HL-60 (cell line): ENCODE data around the gene AEBP2.

Experiments used
- CTCF ChIP-seq: IDR thresholded peaks from one replicate; pipeline ENCODE4 v1.5.1; 2011; ENCODE audit warnings: low read length, control low read depth, inconsistent platforms; ENCODE audit not compliant: insufficient read depth
- GABPA ChIP-seq: IDR thresholded peaks from 2 replicates; pipeline ENCODE4 v1.6.1; 2012; ENCODE audit warnings: low read depth
- POLR2AphosphoS5 ChIP-seq: IDR thresholded peaks from 2 replicates; pipeline ENCODE4 v1.6.1; 2012; ENCODE audit warnings: low read depth
- SPI1 ChIP-seq: IDR thresholded peaks from 2 replicates; pipeline ENCODE4 v1.6.1; 2012; ENCODE audit warnings: low read depth, mild to moderate bottlenecking, borderline replicate concordance
- TF ChIP-seq, protein P1 (sequence below): IDR thresholded peaks from 2 replicates; pipeline ENCODE4 v1.6.1; 2012; ENCODE audit warnings: low read depth; ENCODE audit not compliant: insufficient replicate concordance

- no peak for TF ChIP-seq CTCF
- TF ChIP-seq, protein P1, sequence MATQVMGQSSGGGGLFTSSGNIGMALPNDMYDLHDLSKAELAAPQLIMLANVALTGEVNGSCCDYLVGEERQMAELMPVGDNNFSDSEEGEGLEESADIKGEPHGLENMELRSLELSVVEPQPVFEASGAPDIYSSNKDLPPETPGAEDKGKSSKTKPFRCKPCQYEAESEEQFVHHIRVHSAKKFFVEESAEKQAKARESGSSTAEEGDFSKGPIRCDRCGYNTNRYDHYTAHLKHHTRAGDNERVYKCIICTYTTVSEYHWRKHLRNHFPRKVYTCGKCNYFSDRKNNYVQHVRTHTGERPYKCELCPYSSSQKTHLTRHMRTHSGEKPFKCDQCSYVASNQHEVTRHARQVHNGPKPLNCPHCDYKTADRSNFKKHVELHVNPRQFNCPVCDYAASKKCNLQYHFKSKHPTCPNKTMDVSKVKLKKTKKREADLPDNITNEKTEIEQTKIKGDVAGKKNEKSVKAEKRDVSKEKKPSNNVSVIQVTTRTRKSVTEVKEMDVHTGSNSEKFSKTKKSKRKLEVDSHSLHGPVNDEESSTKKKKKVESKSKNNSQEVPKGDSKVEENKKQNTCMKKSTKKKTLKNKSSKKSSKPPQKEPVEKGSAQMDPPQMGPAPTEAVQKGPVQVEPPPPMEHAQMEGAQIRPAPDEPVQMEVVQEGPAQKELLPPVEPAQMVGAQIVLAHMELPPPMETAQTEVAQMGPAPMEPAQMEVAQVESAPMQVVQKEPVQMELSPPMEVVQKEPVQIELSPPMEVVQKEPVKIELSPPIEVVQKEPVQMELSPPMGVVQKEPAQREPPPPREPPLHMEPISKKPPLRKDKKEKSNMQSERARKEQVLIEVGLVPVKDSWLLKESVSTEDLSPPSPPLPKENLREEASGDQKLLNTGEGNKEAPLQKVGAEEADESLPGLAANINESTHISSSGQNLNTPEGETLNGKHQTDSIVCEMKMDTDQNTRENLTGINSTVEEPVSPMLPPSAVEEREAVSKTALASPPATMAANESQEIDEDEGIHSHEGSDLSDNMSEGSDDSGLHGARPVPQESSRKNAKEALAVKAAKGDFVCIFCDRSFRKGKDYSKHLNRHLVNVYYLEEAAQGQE: no peak
- TF ChIP-seq GABPA: no peak
- no peak for TF ChIP-seq POLR2AphosphoS5
- no peak for TF ChIP-seq SPI1
Measured at GRCh38 chr12:19436931-19437330, 2.4 kb upstream of the AEBP2 start.
